HCT116 (cell line): ENCODE results near the gene SECISBP2. TPM values are rescaled to one million over a fixed set of nuclear protein-coding genes. Genes with fewer than 3 reads are reported as not detected.

ENCODE experiments used
- ATAC-seq: fragments of 200-7000 bp; cut with Tn5 transposase; 2 replicates; pipeline ENCODE4 v1.9.1; 2020; ENCODE audit warnings: mild to moderate bottlenecking, moderate library complexity
- BruUV-seq: library from RNA; stranded (reverse); fragments of 400-500 nt; replicated peaks from 2 replicates; lab custom pipeline; 2021; lab: Mats Ljungman, UMichigan
- CTCF ChIA-PET: fragments of 300-600 bp; sonication (Branson Sonifier 250); formaldehyde crosslinking; loops from one replicate; lab custom pipeline; 2021; ENCODE audit warnings: antibody characterized with exemption; lab: Charles Lee
- POLR2A ChIA-PET: fragments of 300-600, 350-600 bp; sonication (Branson Sonifier 250); formaldehyde crosslinking; loops from one replicate; lab custom pipeline; 2021; ENCODE audit warnings: antibody characterized with exemption; lab: Charles Lee
- RAD21 ChIA-PET, 2 experiments: fragments of 300-600 bp; sonication (Branson Sonifier 250); formaldehyde crosslinking; loops; one replicate each; lab custom pipeline; 2023; ENCODE audit warnings: low total read pairs in 2 of 2; ENCODE audit not compliant: uncharacterized antibody in 2 of 2, unreplicated experiment in 2 of 2, low non-redundant PET in 1 of 2; lab: Charles Lee
- DNase-seq: peaks from one replicate; pipeline ENCODE4 v3.0.0-alpha.2; 2010; ENCODE audit warnings: low read depth, low spot score
- H2AFZ ChIP-seq: fragments of 200-600 bp; shearing (Covaris generic), sonication (generic); 2 replicates; pipeline ENCODE4 v1.6.1; 2017; ENCODE audit warnings: low read depth, mixed run types, mixed read lengths, antibody characterized with exemption, low read length; ENCODE audit not compliant: poor library complexity, severe bottlenecking
- H3K27ac ChIP-seq: 2 replicates; pipeline ENCODE4 v1.5.1; 2012; ENCODE audit warnings: low read depth, low read length
- H3K27me3 ChIP-seq: fragments of 200-600 bp; sonication (generic); 2 replicates; pipeline ENCODE4 v1.6.1; 2016; ENCODE audit warnings: mixed run types, low read length, mixed read lengths; ENCODE audit not compliant: insufficient read depth
- H3K36me3 ChIP-seq, 2 experiments: fragments of 200-500 bp in 1 of 2; fragments of 200-600 bp in 1 of 2; sonication (Bioruptor generic) in 1 of 2; sonication (generic) in 1 of 2; 2 replicates each; pipeline versions ENCODE4 v1.5.1 to v1.6.1; 2014 to 2016; ENCODE audit warnings: low read length in 2 of 2, inconsistent platforms in 1 of 2, mixed read lengths in 1 of 2, mixed run types in 1 of 2; ENCODE audit not compliant: insufficient read depth in 2 of 2, control insufficient read depth in 1 of 2
- H3K4me1 ChIP-seq, 2 experiments: fragments of 200-600 bp in 1 of 2; sonication (generic) in 1 of 2; 2 replicates each; pipeline versions ENCODE4 v1.5.1 to v1.6.1; 2012 to 2017; ENCODE audit warnings: low read length in 2 of 2, inconsistent platforms in 1 of 2, mild to moderate bottlenecking in 1 of 2, mixed read lengths in 1 of 2, mixed run types in 1 of 2, moderate library complexity in 1 of 2; ENCODE audit not compliant: insufficient read depth in 2 of 2, control insufficient read depth in 1 of 2
- H3K4me2 ChIP-seq: fragments of 200-600 bp; sonication (generic); 2 replicates; pipeline ENCODE4 v1.6.1; 2017; ENCODE audit warnings: mixed run types, low read length, mixed read lengths
- H3K4me3 ChIP-seq, 2 experiments: fragments of 200-600 bp in 1 of 2; sonication (generic) in 1 of 2; replicated peaks in 1 of 2; 2 replicates each; pipeline ENCODE4 v1.5.1; 2011 to 2016; ENCODE audit warnings: low read length in 2 of 2, control low read depth in 1 of 2, low read depth in 1 of 2, mild to moderate bottlenecking in 1 of 2, mixed read lengths in 1 of 2, mixed run types in 1 of 2
- H3K79me2 ChIP-seq: fragments of 200-600 bp; sonication (generic); 2 replicates; pipeline ENCODE4 v1.6.1; 2017; ENCODE audit warnings: mild to moderate bottlenecking, mixed run types, low read length, moderate library complexity, mixed read lengths; ENCODE audit not compliant: insufficient read depth
- H3K9ac ChIP-seq: fragments of 200-600 bp; sonication (generic); 2 replicates; pipeline ENCODE4 v1.6.1; 2016; ENCODE audit warnings: low read length, mixed read lengths
- H3K9me2 ChIP-seq: fragments of 200-600 bp; sonication (generic), shearing (Covaris generic); 2 replicates; pipeline ENCODE4 v1.6.1; 2017; ENCODE audit warnings: mixed run types, mild to moderate bottlenecking, moderate library complexity; ENCODE audit not compliant: insufficient read depth
- H3K9me3 ChIP-seq, 2 experiments: fragments of 200-500 bp in 1 of 2; fragments of 200-600 bp in 1 of 2; sonication (Bioruptor generic) in 1 of 2; sonication (generic) in 1 of 2; 2 replicates each; pipeline ENCODE4 v1.6.1; 2014 to 2017; ENCODE audit warnings: low read length in 2 of 2, mixed read lengths in 2 of 2, inconsistent platforms in 1 of 2, low read depth in 1 of 2, mild to moderate bottlenecking in 1 of 2, mixed run types in 1 of 2, moderate library complexity in 1 of 2; ENCODE audit not compliant: control insufficient read depth in 1 of 2, insufficient read depth in 1 of 2
- H4K20me1 ChIP-seq: fragments of 200-600 bp; sonication (generic), shearing (Covaris generic); 2 replicates; pipeline ENCODE4 v1.6.1; 2017; ENCODE audit warnings: mixed run types, mild to moderate bottlenecking, moderate library complexity; ENCODE audit not compliant: insufficient read depth
- CBX3 ChIP-seq: IDR thresholded peaks from 2 replicates; pipeline ENCODE4 v1.6.1; 2012; ENCODE audit warnings: low read depth
- CEBPB ChIP-seq: IDR thresholded peaks from 2 replicates; pipeline ENCODE4 v1.6.1; 2012; ENCODE audit warnings: low read depth
- CTCF ChIP-seq, 3 experiments: fragments of 200-600 bp in 1 of 3; sonication (generic) in 1 of 3; IDR thresholded peaks in 2 of 3; conservative IDR thresholded peaks in 1 of 3; 2 replicates each; pipeline ENCODE4 v1.5.1; 2012 to 2017; ENCODE audit warnings: low read depth in 2 of 3, low read length in 2 of 3, antibody characterized with exemption in 1 of 3, borderline replicate concordance in 1 of 3, control low read depth in 1 of 3, mild to moderate bottlenecking in 1 of 3, mixed read lengths in 1 of 3, mixed run types in 1 of 3, moderate library complexity in 1 of 3; ENCODE audit not compliant: insufficient read depth in 1 of 3
- EGR1 ChIP-seq: IDR thresholded peaks from 2 replicates; pipeline ENCODE4 v1.6.1; 2012; ENCODE audit warnings: low read depth
- ELF1 ChIP-seq: IDR thresholded peaks from 2 replicates; pipeline ENCODE4 v1.6.1; 2012; ENCODE audit warnings: low read depth, borderline replicate concordance
- EZH2phosphoT487 ChIP-seq: fragments of 200-600 bp; IDR thresholded peaks from 2 replicates; pipeline ENCODE4 v1.6.1; 2018; ENCODE audit warnings: antibody characterized with exemption, borderline replicate concordance
- FOSL1 ChIP-seq: IDR thresholded peaks from 2 replicates; pipeline ENCODE4 v1.6.1; 2012; ENCODE audit warnings: low read depth
- JUND ChIP-seq: IDR thresholded peaks from 2 replicates; pipeline ENCODE4 v1.6.1; 2012
- POLR2A ChIP-seq: IDR thresholded peaks from 2 replicates; pipeline ENCODE4 v1.7.0; 2011; ENCODE audit warnings: borderline replicate concordance; ENCODE audit not compliant: insufficient read depth, insufficient read length; ENCODE audit errors: extremely low read depth
- POLR2AphosphoS5 ChIP-seq: IDR thresholded peaks from 2 replicates; pipeline ENCODE4 v1.6.1; 2011; ENCODE audit warnings: mild to moderate bottlenecking, low read depth, low read length, moderate library complexity
- RAD21 ChIP-seq: IDR thresholded peaks from 2 replicates; pipeline ENCODE4 v1.6.1; 2012; ENCODE audit warnings: low read depth, mild to moderate bottlenecking
- TCF7L2 ChIP-seq: IDR thresholded peaks from 2 replicates; pipeline ENCODE4 v1.7.0; 2011; ENCODE audit warnings: borderline replicate concordance, inconsistent platforms; ENCODE audit not compliant: insufficient read depth, insufficient read length; ENCODE audit errors: extremely low read depth
- YY1 ChIP-seq: IDR thresholded peaks from 2 replicates; pipeline ENCODE4 v1.6.1; 2011; ENCODE audit warnings: low read length, low read depth, moderate library complexity, mild to moderate bottlenecking; ENCODE audit not compliant: insufficient replicate concordance; ENCODE audit errors: extremely low read depth
- ZNF274 ChIP-seq: fragments of 200-500 bp; sonication (Bioruptor generic); IDR thresholded peaks from 2 replicates; pipeline ENCODE4 v1.6.1; 2014; ENCODE audit warnings: mild to moderate bottlenecking, low read depth, low read length, inconsistent platforms
- intact Hi-C: fragments of 100-400 bp; cut with micrococcal nuclease; formaldehyde crosslinking; loops from 2 replicates; pipeline ENCODE4 v1.10.0; 2022
- total RNA-seq: library from RNA; stranded (reverse); gene quantifications from one replicate; pipeline ENCODE4 v1.2.1, GENCODE V29; 2021; ENCODE audit not compliant: unreplicated experiment

Gene SECISBP2
- total RNA-seq, 1 experiment from 2014 or later = 41.6 TPM

- Histone ChIP-seq H3K27me3 (no peaks in the 10 kb centered on the region), H3K79me2 (peaks cover 80% of the 10 kb centered on the region), H3K27ac (peak overlapping the region; percentile 17; the same call in 1 of the 2 replicates), H3K4me1 (peaks cover 21 to 55% of the 10 kb centered on the region in 2 experiments), H3K4me2 (peak overlapping the region; percentile 78), H3K4me3 (no peak overlapping the region; a peak in 1 of 4 replicates), H4K20me1 (peaks cover 36% of the 10 kb centered on the region; the same call in 1 of the 2 replicates), H3K36me3 (peaks cover 24 to 45% of the 10 kb centered on the region in 2 experiments), H3K9me3 (no peaks in the 10 kb centered on the region), H3K9me2 (no peaks in the 10 kb centered on the region), H2AFZ (no peak overlapping the region), H3K9ac (peak overlapping the region; percentile 93)
- ChIA-PET CTCF (interaction anchor here (0.9 kb wide), 1 partner anchor 235 kb away, joined by 3 read pairs; no protein-coding TSS in a partner anchor), POLR2A (no interaction called here), RAD21 (no interaction called here)
- TF ChIP-seq CBX3 (no peak), POLR2AphosphoS5 (no peak), ELF1 (no peak), RAD21 (no peak), POLR2A (no peak), EZH2phosphoT487 (no peak), TCF7L2 (no peak), EGR1 (no peak), JUND (no peak), YY1 (no peak), ZNF274 (no peak), CTCF (IDR thresholded peaks at IDR 0.05 in 2 of 3, conservative IDR thresholded peaks at IDR 0.05 in 1 of 3; ENCODE audit: borderline replicate concordance in 1 of 3, insufficient read depth in 1 of 3, low read depth in 2 of 3, low read length in 2 of 3) (no peak), CEBPB (no peak), FOSL1 (no peak)
- no TSS peak for BruUV-seq
- intact Hi-C loops = loop anchor here (10.0 kb wide), 1 partner anchor 791 kb away; no protein-coding TSS in a partner anchor
- ATAC-seq = no peak
- DNase-seq = no peak
Observed at GRCh38 chr9:89313842-89314241, 4.5 kb upstream of the SECISBP2 start.
